Measurements from ENCODE around the gene NPR1.

Gene NPR1

DNA sequence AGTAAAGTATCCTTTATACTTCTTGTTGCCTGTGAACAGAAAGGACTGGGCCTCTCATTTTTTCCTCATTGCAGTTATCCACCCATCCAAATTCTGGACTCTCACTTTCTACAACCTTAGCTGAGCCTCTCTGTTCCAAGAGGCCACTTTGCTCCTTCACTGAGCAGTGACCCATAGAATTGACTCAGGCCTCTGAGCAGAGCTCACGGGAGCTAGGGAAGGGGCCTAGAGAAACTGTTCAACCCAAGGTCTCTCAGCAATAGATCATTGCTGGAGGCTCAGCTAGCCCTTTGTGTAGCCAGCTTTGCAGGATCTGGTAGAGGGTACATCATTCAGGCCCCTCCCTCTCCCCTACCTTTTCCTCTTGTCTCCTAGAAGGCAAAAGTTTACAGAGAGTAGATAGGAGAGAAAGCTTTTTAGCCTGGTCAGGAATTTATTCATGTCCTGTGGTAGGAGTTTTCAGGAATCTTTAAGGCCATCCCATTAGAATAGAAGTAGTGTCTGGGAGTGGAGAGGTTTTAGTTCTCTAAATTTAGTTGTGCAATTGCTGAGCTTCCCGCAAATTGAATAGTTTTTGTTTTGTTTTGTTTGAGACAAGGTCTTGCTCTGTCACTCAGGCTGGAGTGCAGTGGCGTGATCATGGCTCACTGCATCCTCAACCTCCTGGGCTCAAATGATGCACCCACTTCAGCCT is 56.1 kb downstream of the NPR1 start:
- peak overlapping the region; percentile 76 for H3K27ac ChIP-seq
- TF ChIP-seq, protein P1, sequence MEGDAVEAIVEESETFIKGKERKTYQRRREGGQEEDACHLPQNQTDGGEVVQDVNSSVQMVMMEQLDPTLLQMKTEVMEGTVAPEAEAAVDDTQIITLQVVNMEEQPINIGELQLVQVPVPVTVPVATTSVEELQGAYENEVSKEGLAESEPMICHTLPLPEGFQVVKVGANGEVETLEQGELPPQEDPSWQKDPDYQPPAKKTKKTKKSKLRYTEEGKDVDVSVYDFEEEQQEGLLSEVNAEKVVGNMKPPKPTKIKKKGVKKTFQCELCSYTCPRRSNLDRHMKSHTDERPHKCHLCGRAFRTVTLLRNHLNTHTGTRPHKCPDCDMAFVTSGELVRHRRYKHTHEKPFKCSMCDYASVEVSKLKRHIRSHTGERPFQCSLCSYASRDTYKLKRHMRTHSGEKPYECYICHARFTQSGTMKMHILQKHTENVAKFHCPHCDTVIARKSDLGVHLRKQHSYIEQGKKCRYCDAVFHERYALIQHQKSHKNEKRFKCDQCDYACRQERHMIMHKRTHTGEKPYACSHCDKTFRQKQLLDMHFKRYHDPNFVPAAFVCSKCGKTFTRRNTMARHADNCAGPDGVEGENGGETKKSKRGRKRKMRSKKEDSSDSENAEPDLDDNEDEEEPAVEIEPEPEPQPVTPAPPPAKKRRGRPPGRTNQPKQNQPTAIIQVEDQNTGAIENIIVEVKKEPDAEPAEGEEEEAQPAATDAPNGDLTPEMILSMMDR (conservative IDR thresholded peaks at IDR 0.05) = no peak

DNA sequence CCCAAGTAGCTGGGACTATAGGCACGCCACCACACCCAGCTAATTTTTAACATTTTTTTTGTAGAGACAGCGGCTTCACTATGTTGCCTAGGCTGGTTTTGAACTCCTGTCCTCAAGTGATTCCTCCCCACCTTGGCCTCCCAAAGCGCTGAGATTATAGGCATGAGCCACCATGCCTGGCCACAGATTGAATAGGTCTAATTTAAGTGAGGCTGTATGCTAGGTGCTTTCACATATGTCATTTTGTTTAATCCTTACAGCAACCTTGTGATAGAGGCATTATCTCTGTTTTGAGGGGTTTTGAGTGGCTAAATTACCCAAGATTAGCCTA is 56.6 kb downstream of the NPR1 start:
- peak overlapping the region; percentile 76; the same call in 1 of the 2 replicates for H3K27ac ChIP-seq

DNA sequence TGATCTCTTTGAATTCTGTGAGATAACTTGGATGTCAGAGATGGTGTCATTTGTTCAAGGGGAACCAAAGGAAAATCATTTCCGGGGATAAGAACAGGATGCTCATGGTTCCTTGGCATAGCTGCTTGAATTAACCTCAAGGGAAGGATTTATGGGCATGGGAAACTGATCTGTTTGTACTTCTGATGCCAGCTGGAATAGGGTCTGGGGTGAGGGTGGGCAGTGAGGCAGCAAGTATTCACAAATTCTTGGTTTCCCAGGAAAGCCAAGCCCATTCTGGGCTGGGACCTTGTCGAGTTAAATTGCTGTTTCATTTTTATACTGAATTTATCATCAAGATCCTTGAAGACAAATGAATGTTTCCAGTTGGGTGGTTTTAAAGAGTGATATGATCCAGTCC is 63.5 kb downstream of the NPR1 start:
- peak overlapping the region; percentile 88 for H3K27ac ChIP-seq
- TF ChIP-seq, protein P1 (conservative IDR thresholded peaks at IDR 0.05) = no peak

More for the DNA sequence above, 56.6 kb downstream of the NPR1 start:
- TF ChIP-seq, protein P1 (conservative IDR thresholded peaks at IDR 0.05) = no peak

DNA sequence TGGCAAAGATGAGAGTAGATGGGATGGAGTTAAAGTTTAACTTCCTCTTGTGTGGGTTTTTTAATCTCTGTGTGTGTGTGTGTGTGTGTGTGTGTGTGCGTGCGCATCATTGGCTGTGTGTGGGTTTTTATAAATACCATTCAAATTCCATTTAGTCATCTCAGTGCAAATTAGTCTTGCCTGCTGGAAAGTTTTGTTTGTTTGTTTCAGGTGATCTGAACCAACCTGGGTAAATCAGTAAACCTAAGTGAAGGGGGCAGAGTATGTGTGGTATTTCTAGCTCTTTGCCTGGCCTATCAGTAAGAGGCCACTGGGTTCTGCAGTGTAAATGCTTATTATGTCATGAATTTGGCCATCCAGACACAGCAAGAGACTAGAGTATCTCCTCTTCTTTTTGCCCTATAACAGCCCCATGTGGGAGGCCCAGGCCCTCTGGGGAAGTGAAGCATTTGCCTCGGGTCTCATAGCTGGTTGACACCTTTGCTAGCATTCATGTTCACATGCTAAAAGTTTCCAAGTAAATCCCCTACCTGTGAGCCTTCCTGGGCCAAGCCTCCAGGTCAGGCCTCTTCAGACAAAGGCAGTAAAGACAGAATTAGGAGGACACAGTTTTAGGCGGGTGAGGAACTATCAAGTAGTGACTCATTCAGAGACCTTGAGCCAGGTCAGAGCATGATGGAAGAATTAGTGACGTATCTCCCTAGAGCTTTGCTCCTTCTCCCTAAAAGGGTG is 64.1 kb downstream of the NPR1 start:
- H3K27ac ChIP-seq = peak overlapping the region; percentile 88
- TF ChIP-seq, protein P1 (conservative IDR thresholded peaks at IDR 0.05) = no peak

All from VCaP (cell line).